Loucy (cell line): Measurements from ENCODE around the gene SYNE1.

ENCODE experiments used
- EZH2phosphoT487 ChIP-seq: fragments of 200-600 bp; IDR thresholded peaks from 2 replicates; pipeline ENCODE4 v1.6.1; 2018; ENCODE audit warnings: antibody characterized with exemption, mild to moderate bottlenecking, moderate library complexity, borderline replicate concordance
- TF ChIP-seq, protein P1 (sequence below): fragments of 200-600 bp; sonication (generic); conservative IDR thresholded peaks from 2 replicates; pipeline ENCODE4 v1.5.1; 2014; ENCODE audit warnings: mild to moderate bottlenecking, antibody characterized with exemption, low read length

DNA sequence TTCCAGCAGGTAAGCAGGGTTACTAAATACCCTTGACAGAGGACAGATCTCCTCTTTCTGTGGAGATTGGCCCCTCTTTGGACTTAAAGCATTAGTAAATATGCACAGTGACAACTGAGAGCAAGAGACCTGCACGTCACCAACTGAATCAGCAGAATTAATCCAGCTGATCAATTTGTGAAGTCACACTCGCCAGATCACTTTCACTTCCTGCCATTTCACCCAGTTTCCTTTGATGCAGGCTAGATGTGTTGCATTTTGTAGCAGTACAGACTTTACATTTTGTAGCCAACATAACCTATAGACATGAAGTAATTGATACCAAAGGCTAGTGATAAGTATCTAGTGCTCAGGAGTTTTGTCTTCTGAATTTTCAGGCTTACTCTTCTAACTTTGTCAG is 11.9 kb downstream of the SYNE1 start:
- TF ChIP-seq, protein P1, sequence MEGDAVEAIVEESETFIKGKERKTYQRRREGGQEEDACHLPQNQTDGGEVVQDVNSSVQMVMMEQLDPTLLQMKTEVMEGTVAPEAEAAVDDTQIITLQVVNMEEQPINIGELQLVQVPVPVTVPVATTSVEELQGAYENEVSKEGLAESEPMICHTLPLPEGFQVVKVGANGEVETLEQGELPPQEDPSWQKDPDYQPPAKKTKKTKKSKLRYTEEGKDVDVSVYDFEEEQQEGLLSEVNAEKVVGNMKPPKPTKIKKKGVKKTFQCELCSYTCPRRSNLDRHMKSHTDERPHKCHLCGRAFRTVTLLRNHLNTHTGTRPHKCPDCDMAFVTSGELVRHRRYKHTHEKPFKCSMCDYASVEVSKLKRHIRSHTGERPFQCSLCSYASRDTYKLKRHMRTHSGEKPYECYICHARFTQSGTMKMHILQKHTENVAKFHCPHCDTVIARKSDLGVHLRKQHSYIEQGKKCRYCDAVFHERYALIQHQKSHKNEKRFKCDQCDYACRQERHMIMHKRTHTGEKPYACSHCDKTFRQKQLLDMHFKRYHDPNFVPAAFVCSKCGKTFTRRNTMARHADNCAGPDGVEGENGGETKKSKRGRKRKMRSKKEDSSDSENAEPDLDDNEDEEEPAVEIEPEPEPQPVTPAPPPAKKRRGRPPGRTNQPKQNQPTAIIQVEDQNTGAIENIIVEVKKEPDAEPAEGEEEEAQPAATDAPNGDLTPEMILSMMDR: no peak
- no peak for TF ChIP-seq EZH2phosphoT487
